ENCODE results near the gene LENG1.

- no peak for TF ChIP-seq CTCF (conservative IDR thresholded peaks at IDR 0.05; ENCODE audit: low read length)
- no peak for TF ChIP-seq EZH2phosphoT487 (IDR thresholded peaks at IDR 0.05; ENCODE audit: borderline replicate concordance)
Measured at GRCh38 chr19:54208784-54209057, 49.2 kb upstream of the LENG1 start.
